RWPE2 (cell line): ENCODE data around the gene BAZ2A.

Source experiments
- ATAC-seq: fragments of 200-7000 bp; cut with Tn5 transposase; 3 replicates; pipeline ENCODE4 v1.9.1; 2021; ENCODE audit warnings: low read depth
- DNase-seq: peaks from one replicate; pipeline ENCODE4 v3.0.0-alpha.2; 2020; ENCODE audit warnings: low spot score
- H3K27ac ChIP-seq: fragments of 450-650 bp; 2 replicates; pipeline ENCODE4 v1.5.1; 2017; ENCODE audit warnings: mild to moderate bottlenecking; ENCODE audit not compliant: poor library complexity, severe bottlenecking
- H3K27me3 ChIP-seq: fragments of 250-450 bp; sonication (Bioruptor Pico); 2 replicates; pipeline ENCODE4 v1.5.1; 2021; ENCODE audit warnings: mild to moderate bottlenecking, moderate library complexity; ENCODE audit not compliant: insufficient read depth, poor library complexity, severe bottlenecking
- H3K36me3 ChIP-seq: fragments of 250-450 bp; sonication (Bioruptor Pico); 2 replicates; pipeline ENCODE4 v1.5.1; 2020; ENCODE audit warnings: low read depth, mild to moderate bottlenecking, moderate library complexity
- H3K4me1 ChIP-seq: fragments of 250-450 bp; sonication (Bioruptor Pico); 2 replicates; pipeline ENCODE4 v1.5.1; 2021; ENCODE audit warnings: mild to moderate bottlenecking, moderate library complexity; ENCODE audit not compliant: insufficient read depth, poor library complexity, severe bottlenecking
- H3K4me3 ChIP-seq: fragments of 250-450 bp; sonication (Bioruptor Pico); 2 replicates; pipeline ENCODE4 v1.5.1; 2021; ENCODE audit warnings: mild to moderate bottlenecking, moderate library complexity; ENCODE audit not compliant: severe bottlenecking
- H3K9me3 ChIP-seq: fragments of 250-450 bp; sonication (Bioruptor Pico); 2 replicates; pipeline ENCODE4 v1.5.1; 2021; ENCODE audit warnings: mild to moderate bottlenecking, moderate library complexity; ENCODE audit not compliant: severe bottlenecking
- CTCF ChIP-seq: fragments of 450-650 bp; IDR thresholded peaks from one replicate; pipeline ENCODE4 v1.5.1; 2017; ENCODE audit warnings: mild to moderate bottlenecking, moderate library complexity; ENCODE audit not compliant: poor library complexity, severe bottlenecking

Gene BAZ2A

DNA sequence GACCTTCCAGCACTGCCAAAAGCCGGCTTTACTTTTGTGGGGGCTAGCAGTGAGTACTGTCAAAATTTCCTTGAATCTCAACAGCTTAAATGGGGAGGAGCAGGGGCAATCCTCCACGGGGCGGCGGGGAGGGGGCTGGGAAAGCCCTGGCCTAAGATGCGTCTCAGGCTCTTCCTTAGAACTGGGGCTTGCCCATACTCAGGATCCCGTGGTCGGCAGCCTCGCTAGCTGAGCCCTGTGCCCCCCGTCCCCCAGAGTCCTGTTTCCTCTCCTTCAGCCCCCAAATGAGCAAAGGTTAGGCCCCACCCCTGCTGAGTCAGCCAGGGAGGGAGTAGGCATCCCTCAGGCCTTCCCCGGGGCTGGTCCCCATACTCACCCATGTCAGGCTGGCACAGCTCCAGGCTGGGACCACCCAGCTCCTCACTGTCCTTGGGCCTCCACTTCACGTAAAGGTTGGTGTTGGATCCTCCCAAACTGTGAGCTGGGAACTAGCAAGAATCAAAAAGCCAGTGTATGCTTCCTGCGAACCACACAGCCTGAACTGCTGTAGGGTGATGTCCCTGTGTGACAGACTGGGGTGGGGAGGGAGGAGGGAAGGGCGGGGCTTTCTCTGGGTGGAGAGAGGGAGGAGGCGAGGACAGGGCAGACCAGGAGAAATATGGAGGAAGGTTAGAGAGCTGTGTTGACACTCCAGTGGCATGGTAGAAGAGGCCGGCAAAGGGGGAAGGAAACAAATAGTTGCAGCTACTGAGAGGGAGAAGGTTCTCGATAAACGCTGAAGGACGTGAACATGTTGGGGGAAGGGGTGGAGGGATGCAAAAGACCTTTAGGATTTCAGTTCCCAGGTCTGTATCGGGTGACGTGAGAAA lies 5.9 kb upstream of the BAZ2A start:
- H3K9me3 ChIP-seq = no peaks in the 10 kb centered on the region
- H3K27ac ChIP-seq = peak overlapping the region; percentile 86
- peak overlapping the region; percentile 76 for H3K4me3 ChIP-seq
- TF ChIP-seq CTCF = no peak
- H3K36me3 ChIP-seq = peaks cover 37% of the 10 kb centered on the region
- DNase-seq = peak; percentile 83
- peak; percentile 69 for ATAC-seq
- H3K4me1 ChIP-seq = peaks cover 15% of the 10 kb centered on the region
- no peaks in the 10 kb centered on the region for H3K27me3 ChIP-seq

DNA sequence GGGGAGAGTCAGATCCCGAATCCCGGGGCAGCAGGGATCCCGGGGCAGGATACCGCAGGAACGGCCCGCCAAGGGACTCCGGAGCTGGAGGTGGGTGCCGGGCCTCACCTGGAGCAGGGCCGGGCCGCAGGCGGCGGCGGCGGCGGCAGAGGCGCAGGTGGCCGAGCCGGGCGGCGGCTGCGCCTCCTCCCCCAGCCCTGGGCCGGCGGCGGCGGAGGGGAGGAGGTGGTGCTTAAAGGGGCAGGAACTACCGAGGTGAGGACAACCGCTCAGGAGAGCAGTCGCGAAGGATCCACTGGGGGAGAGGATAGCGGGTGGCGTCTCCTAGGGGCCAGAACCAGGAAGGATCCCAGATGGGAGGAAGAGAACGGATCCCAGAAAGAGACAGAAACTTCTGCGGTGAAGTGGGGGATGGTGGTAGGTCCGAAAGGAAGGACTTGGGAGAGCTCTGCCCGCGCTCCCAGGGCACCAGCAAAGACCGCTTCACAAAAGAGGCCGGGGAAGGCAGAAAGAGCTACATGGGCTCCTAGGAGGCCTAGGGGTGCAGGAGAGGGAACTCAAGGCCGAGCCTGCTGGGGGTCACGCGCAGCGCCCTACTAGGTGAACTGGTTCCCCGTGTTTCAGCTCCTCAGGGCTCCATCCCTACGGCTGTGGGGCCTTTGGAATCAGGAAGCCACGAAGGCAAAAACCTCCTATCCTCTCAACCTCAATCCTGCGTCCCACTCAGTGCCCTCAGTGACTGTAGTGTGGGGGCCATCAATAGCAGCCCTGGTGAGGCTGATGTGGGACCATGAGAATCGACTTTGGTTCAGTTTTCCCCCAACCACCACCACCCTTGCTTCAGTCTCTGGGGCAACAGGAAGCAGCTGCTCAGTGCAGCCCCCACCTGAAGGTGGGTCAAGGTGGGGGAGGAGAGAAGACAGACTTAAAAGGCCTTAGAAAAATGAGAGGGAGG lies 5.0 kb upstream of the BAZ2A start:
- TF ChIP-seq CTCF = peak; percentile 76
- H3K27ac ChIP-seq = peak overlapping the region; percentile 86
- peaks cover 28% of the 10 kb centered on the region for H3K36me3 ChIP-seq
- H3K27me3 ChIP-seq = no peaks in the 10 kb centered on the region
- ATAC-seq = peak; percentile 58
- DNase-seq = peak; percentile 87
- H3K4me1 ChIP-seq = peaks cover 15% of the 10 kb centered on the region
- H3K4me3 ChIP-seq = peak overlapping the region; percentile 76
- H3K9me3 ChIP-seq = no peaks in the 10 kb centered on the region

- H3K27ac ChIP-seq = peak overlapping the region; percentile 86
- H3K27me3 ChIP-seq = no peaks in the 10 kb centered on the region
- ATAC-seq (peak; percentile 40), DNase-seq (peak; percentile 83)
- TF ChIP-seq CTCF = no peak
- H3K4me3 ChIP-seq = peak overlapping the region; percentile 76
- H3K9me3 ChIP-seq = no peaks in the 10 kb centered on the region
- peaks cover 15% of the 10 kb centered on the region for H3K4me1 ChIP-seq
- H3K36me3 ChIP-seq = peaks cover 23% of the 10 kb centered on the region
These were observed 4.2 kb upstream of the BAZ2A start for GRCh38 chr12:56634242-56634836.

DNA sequence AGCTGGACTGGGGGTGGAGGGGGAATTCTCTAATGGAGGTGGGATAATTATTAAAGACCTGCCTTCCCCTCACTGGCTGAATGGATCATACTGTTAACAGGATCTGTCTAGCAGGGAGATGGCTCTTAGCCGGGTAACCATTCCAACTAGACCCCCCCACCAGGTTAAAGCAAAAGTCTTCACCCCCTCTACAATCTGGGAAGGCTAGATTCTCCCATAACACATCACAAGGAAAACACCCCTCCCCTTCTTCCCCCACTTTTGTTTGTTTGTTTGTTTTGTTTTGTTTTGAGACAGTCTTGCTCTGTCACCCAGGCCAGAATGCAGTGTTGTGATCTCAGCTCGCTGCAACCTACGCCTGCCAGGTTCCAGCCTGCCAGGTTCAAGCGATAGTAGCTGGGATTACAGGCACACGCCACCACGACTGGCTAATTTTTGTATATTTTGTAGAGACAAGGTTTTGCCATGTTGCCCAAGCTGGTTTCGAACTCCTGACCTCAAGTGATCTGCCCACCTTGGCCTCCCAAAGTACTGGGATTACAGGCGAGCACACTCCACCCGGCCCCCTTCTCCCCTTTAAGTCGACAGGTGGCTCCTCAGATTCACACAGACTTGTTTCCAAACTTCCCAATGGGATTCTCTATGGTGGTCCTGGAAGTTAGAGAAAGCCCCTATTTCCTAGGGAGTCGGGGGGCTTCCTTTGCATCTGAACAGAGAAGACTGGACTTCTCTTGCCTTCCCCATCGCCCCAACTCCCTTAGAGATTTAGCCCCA lies 3.5 kb upstream of the BAZ2A start:
- Histone ChIP-seq H3K36me3 (peaks cover 16% of the 10 kb centered on the region), H3K27me3 (no peaks in the 10 kb centered on the region), H3K4me1 (peaks cover 15% of the 10 kb centered on the region), H3K9me3 (no peaks in the 10 kb centered on the region), H3K4me3 (peak overlapping the region; percentile 76), H3K27ac (peak overlapping the region; percentile 86)
- ATAC-seq (no peak), DNase-seq (no peak)
- no peak for TF ChIP-seq CTCF
